SK-N-MC (cell line): ENCODE data around the gene C9orf50.

Experiments used
- EZH2 ChIP-seq: fragments of 200-600 bp; sonication (generic); IDR thresholded peaks from one replicate; pipeline ENCODE4 v1.6.1; 2017; ENCODE audit warnings: antibody characterized with exemption
- FOXP2 ChIP-seq: optimal IDR thresholded peaks from 2 replicates; pipeline ENCODE3; 2011; ENCODE audit warnings: mild to moderate bottlenecking, moderate library complexity; ENCODE audit not compliant: insufficient read depth; ENCODE audit errors: extremely low read length, control extremely low read depth

GRCh38 chr9:129644902-129645301, 24.0 kb upstream of the C9orf50 start:
- TF ChIP-seq EZH2 = no peak
- TF ChIP-seq FOXP2 = no peak
